Measurements from ENCODE around the gene MAPK1. TPM values are rescaled to one million over a fixed set of nuclear protein-coding genes. Genes with fewer than 3 reads are reported as not detected.

The MAPK1 gene
- total and polyA plus RNA-seq, 9 of the 15 experiments (the other 6 are each of a cell fraction or from before 2014, with no cell fraction given), result 46.3 to 575 (median 283) TPM

- ChIA-PET POLR2A (interaction anchor here (0.8 to 5.3 kb wide), 13 partner anchors 10 to 220 kb away, joined by 3 to 53 read pairs (median 5); partner anchors contain the start of genes MAPK1 and SDF2L1), CTCF (ENCODE audit: low intra/inter-chr PET ratio) (interaction anchor here (2.4 to 3.6 kb wide), 2 partner anchors 15 to 211 kb away, joined by 12 to 27 read pairs; no protein-coding TSS in a partner anchor)
- no peak for FAIRE-seq
- Histone ChIP-seq H3K9me1 (ENCODE audit: control insufficient read depth, insufficient read depth, low read length) (no peaks in the 10 kb centered on the region), H3K4me1 (replicated peaks in 1 of 2; ENCODE audit: control insufficient read depth in 2 of 2, insufficient read depth in 2 of 2, low read length in 2 of 2) (peaks cover 0 to 13% of the 10 kb centered on the region in 2 experiments; a peak in 2 of 5 replicates), H3K4me3 (no peak overlapping the region), H3K27me3 (ENCODE audit: control insufficient read depth in 2 of 2, insufficient read depth in 2 of 2, low read length in 2 of 2) (peaks cover 44 to 87% of the 10 kb centered on the region in 2 experiments), H2AFZ (ENCODE audit: low read depth, low read length) (no peak overlapping the region), H3K9ac (ENCODE audit: insufficient read depth in 1 of 2, low read depth in 2 of 2, low read length in 2 of 2) (peak overlapping the region in 1 of 2 experiments; percentile 56; a peak in 2 of 4 replicates), H3K4me2 (ENCODE audit: insufficient read depth, low read length) (no peak overlapping the region), H3K27ac (ENCODE audit: extremely low read depth, low read depth, low read length) (no peak overlapping the region), H3K79me2 (ENCODE audit: control insufficient read depth, insufficient read depth, low read length) (no peaks in the 10 kb centered on the region), H4K20me1 (replicated peaks; ENCODE audit: control insufficient read depth, insufficient read depth, low read length) (peaks cover 38% of the 10 kb centered on the region), H3K9me3 (replicated peaks; ENCODE audit: control insufficient read depth, insufficient read depth, low read depth, low read length) (no peaks in the 10 kb centered on the region), H3K36me3 (ENCODE audit: control insufficient read depth, insufficient read depth, low read length) (no peaks in the 10 kb centered on the region)
- in situ Hi-C loops (cut with MboI), result no loop called here
- intact Hi-C loops (cut with micrococcal nuclease), result loop anchor here (2.0 kb wide), 2 partner anchors 15 to 21 kb away; no protein-coding TSS in a partner anchor
- BruUV-seq (replicated peaks), result no TSS peak
- DNase-seq (ENCODE audit: extremely low read depth in 1 of 4, low spot score in 3 of 4), result peak in 2 of 4 experiments; percentile 54 to 60
- WGBS (ENCODE audit: insufficient coverage, low coverage, missing lambda C conversion rate), result 9% methylated on average over 10 of the region's 10 CpGs
- no peak for ATAC-seq
- TF ChIP-seq ZBTB43 (CRISPR knock-in tag; IDR thresholded peaks at IDR 0.05) (no peak), ZFP36 (IDR thresholded peaks at IDR 0.05; ENCODE audit: low read depth, low read length, partially characterized antibody) (no peak), CREB1 (IDR thresholded peaks at IDR 0.05) (no peak), CREB1 (CRISPR knock-in tag; IDR thresholded peaks at IDR 0.05) (no peak), ZNF407 (IDR thresholded peaks at IDR 0.05; ENCODE audit: low read depth) (no peak), HNRNPLL (IDR thresholded peaks at IDR 0.05; ENCODE audit: low read depth, low read length, poor library complexity, severe bottlenecking) (peak; percentile 12), NFIX (CRISPR knock-in tag; IDR thresholded peaks at IDR 0.05; ENCODE audit: low read depth) (no peak), SREBF2 (CRISPR knock-in tag; IDR thresholded peaks at IDR 0.05) (no peak), KLF10 (CRISPR knock-in tag; IDR thresholded peaks at IDR 0.05) (no peak), HMG20B (CRISPR knock-in tag; IDR thresholded peaks at IDR 0.05) (no peak), XRCC5 (IDR thresholded peaks at IDR 0.05; ENCODE audit: low read depth, low read length) (no peak), ZNF764 (CRISPR knock-in tag; IDR thresholded peaks at IDR 0.05; ENCODE audit: low read depth) (no peak), SNIP1 (IDR thresholded peaks at IDR 0.05; ENCODE audit: low read depth) (no peak), ZNF282 (CRISPR knock-in tag; IDR thresholded peaks at IDR 0.05) (no peak), HDAC8 (tag; IDR thresholded peaks at IDR 0.05) (0 out of 2 replicates have a peak, but pooled peaks have one; percentile 30)
These were observed 139.7 kb downstream of the MAPK1 start for GRCh38 chr22:21727768-21728167.
